Endodermal cell (in vitro differentiated cells): Measurements from ENCODE around the gene ATG9B. TPM values are rescaled to one million over a fixed set of nuclear protein-coding genes. Genes with fewer than 3 reads are reported as not detected.
A peak's percentile ranks its signal among the peaks of the same experiment; 100 is the strongest.

ENCODE experiments used
- DNase-seq: peaks from one replicate; pipeline ENCODE4 v3.0.0-alpha.2; 2017
- H3K27ac ChIP-seq: 2 replicates; pipeline ENCODE4 v1.5.1; 2013; ENCODE audit warnings: mild to moderate bottlenecking, low read depth, low read length, moderate library complexity
- H3K27me3 ChIP-seq: 2 replicates; pipeline ENCODE4 v1.6.1; 2013; ENCODE audit warnings: mild to moderate bottlenecking, low read length, moderate library complexity; ENCODE audit not compliant: insufficient read depth, control insufficient read depth, poor library complexity, severe bottlenecking
- H3K36me3 ChIP-seq: 2 replicates; pipeline ENCODE4 v1.7.0; 2013; ENCODE audit warnings: mild to moderate bottlenecking, low read length, moderate library complexity; ENCODE audit not compliant: control insufficient read depth, insufficient read depth
- H3K4me1 ChIP-seq: one replicate; pipeline ENCODE4 v1.7.0; 2013; ENCODE audit warnings: low read length; ENCODE audit not compliant: control insufficient read depth, insufficient read depth
- H3K4me3 ChIP-seq: 2 replicates; pipeline ENCODE4 v1.5.1; 2013; ENCODE audit warnings: mild to moderate bottlenecking, low read length, moderate library complexity
- H3K9ac ChIP-seq: 2 replicates; pipeline ENCODE4 v1.6.1; 2013; ENCODE audit warnings: mild to moderate bottlenecking, low read length, moderate library complexity; ENCODE audit not compliant: poor library complexity, severe bottlenecking; ENCODE audit errors: extremely low read depth
- H3K9me3 ChIP-seq: 2 replicates; pipeline ENCODE4 v1.6.1; 2013; ENCODE audit warnings: mild to moderate bottlenecking, low read length, moderate library complexity; ENCODE audit not compliant: control insufficient read depth
- H3K27ac Mint-ChIP-seq: 2 replicates; pipeline ENCODE4 v1.8.0; 2020; ENCODE audit warnings: mixed read lengths
- H3K27me3 Mint-ChIP-seq: 2 replicates; pipeline ENCODE4 v1.8.0; 2021; ENCODE audit warnings: mild to moderate bottlenecking, mixed read lengths; ENCODE audit not compliant: insufficient read depth
- H3K36me3 Mint-ChIP-seq: 2 replicates; pipeline ENCODE4 v1.8.0; 2020; ENCODE audit warnings: low read depth, mixed read lengths
- H3K4me1 Mint-ChIP-seq: 2 replicates; pipeline ENCODE4 v1.8.0; 2020; ENCODE audit warnings: mixed read lengths
- H3K4me3 Mint-ChIP-seq: 2 replicates; pipeline ENCODE4 v1.8.0; 2020; ENCODE audit warnings: mild to moderate bottlenecking, moderate library complexity, mixed read lengths
- H3K9me3 Mint-ChIP-seq: 2 replicates; pipeline ENCODE4 v1.8.0; 2020; ENCODE audit warnings: mild to moderate bottlenecking, mixed read lengths
- WGBS, 2 experiments: methylation state at CpG; one replicate each; pipeline versions ENCODE4 v1.1.5 to v1.1.7; 2013; ENCODE audit warnings: missing lambda C conversion rate in 2 of 2, mixed read lengths in 1 of 2; ENCODE audit not compliant: insufficient coverage in 1 of 2, insufficient read length in 1 of 2; 5-methylcytosine and 5-hydroxymethylcytosine counted together
- total RNA-seq, 2 donors: library from RNA; stranded (reverse); fragmentation: NEBNext Ultra II Directional in 1 of 2; extraction: Animal tissue kit (Norgen Biotek cat#: 25700) in 1 of 2; gene quantifications; 2 replicates in 1 of 2; 3 replicates in 1 of 2; pipeline ENCODE4 v1.2.1, GENCODE V29; 2021
- TF ChIP-seq, protein P1 (sequence below): fragments of 200-600 bp; sonication (generic); conservative IDR thresholded peaks from 2 replicates; pipeline ENCODE4 v1.5.0; 2021; ENCODE audit warnings: antibody characterized with exemption, mild to moderate bottlenecking

Gene ATG9B
- total RNA-seq, 2 donors from 2014 or later: 2.0 to 3.0 TPM

DNA sequence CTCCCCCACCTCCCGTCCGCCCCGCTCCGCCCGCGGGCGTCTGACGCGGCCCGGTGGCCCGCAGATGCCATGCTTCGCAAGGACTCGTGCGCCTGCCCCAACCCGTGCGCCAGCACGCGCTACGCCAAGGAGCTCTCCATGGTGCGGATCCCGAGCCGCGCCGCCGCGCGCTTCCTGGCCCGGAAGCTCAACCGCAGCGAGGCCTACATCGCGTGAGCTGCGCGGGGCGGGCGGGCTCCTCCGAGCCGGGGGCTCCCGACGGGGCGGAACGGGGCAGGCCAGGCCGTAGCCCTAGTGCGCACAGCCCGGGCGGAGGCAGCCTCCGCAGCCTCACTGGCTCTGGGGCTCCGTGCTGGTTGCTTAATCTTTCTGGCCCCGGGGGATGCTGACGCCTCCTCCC, 26.8 kb upstream of the ATG9B start:
- Histone ChIP-seq H3K9me3 (no peaks in the 10 kb centered on the region), H3K9ac (no peak overlapping the region), H3K27ac (no peak overlapping the region), H3K36me3 (no peaks in the 10 kb centered on the region), H3K4me1 (no peaks in the 10 kb centered on the region), H3K27me3 (peaks cover 27% of the 10 kb centered on the region), H3K4me3 (no peak overlapping the region)
- Mint-ChIP-seq H3K27ac (no peak overlapping the region), H3K36me3 (peaks cover 7% of the 10 kb centered on the region), H3K4me1 (no peaks in the 10 kb centered on the region), H3K27me3 (peaks cover 43% of the 10 kb centered on the region), H3K9me3 (no peaks in the 10 kb centered on the region), H3K4me3 (no peak overlapping the region)
- 5 to 7% methylated on average over 31 to 50 of the region's 50 CpGs for WGBS, 2 experiments
- TF ChIP-seq, protein P1, sequence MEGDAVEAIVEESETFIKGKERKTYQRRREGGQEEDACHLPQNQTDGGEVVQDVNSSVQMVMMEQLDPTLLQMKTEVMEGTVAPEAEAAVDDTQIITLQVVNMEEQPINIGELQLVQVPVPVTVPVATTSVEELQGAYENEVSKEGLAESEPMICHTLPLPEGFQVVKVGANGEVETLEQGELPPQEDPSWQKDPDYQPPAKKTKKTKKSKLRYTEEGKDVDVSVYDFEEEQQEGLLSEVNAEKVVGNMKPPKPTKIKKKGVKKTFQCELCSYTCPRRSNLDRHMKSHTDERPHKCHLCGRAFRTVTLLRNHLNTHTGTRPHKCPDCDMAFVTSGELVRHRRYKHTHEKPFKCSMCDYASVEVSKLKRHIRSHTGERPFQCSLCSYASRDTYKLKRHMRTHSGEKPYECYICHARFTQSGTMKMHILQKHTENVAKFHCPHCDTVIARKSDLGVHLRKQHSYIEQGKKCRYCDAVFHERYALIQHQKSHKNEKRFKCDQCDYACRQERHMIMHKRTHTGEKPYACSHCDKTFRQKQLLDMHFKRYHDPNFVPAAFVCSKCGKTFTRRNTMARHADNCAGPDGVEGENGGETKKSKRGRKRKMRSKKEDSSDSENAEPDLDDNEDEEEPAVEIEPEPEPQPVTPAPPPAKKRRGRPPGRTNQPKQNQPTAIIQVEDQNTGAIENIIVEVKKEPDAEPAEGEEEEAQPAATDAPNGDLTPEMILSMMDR: no peak
- DNase-seq: peak; percentile 96

DNA sequence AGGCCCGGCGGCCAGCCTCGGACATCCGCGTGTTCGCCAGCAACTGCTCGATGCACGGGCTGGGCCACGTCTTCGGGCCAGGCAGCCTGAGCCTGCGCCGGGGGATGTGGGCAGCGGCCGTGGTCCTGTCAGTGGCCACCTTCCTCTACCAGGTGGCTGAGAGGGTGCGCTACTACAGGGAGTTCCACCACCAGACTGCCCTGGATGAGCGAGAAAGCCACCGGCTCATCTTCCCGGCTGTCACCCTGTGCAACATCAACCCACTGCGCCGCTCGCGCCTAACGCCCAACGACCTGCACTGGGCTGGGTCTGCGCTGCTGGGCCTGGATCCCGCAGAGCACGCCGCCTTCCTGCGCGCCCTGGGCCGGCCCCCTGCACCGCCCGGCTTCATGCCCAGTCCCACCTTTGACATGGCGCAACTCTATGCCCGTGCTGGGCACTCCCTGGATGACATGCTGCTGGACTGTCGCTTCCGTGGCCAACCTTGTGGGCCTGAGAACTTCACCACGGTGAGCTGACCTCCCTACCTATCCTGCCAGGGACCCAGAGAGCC, 24.7 kb upstream of the ATG9B start:
- H3K9me3 Mint-ChIP-seq: no peaks in the 10 kb centered on the region
- no peaks in the 10 kb centered on the region for H3K36me3 ChIP-seq
- no peak overlapping the region for H3K9ac ChIP-seq
- no peaks in the 10 kb centered on the region for H3K4me1 Mint-ChIP-seq
- no peaks in the 10 kb centered on the region for H3K4me1 ChIP-seq
- H3K9me3 ChIP-seq: no peaks in the 10 kb centered on the region
- no peak overlapping the region for H3K4me3 Mint-ChIP-seq
- DNase-seq: no peak
- TF ChIP-seq, protein P1: no peak
- WGBS, 2 experiments: 93 to 94% methylated on average over 31 to 38 of the region's 38 CpGs
- H3K4me3 ChIP-seq: no peak overlapping the region
- no peak overlapping the region for H3K27ac Mint-ChIP-seq
- no peak overlapping the region for H3K27ac ChIP-seq
- peaks cover 39% of the 10 kb centered on the region for H3K27me3 Mint-ChIP-seq
- peaks cover 4% of the 10 kb centered on the region for H3K36me3 Mint-ChIP-seq
- peaks cover 20% of the 10 kb centered on the region for H3K27me3 ChIP-seq

DNA sequence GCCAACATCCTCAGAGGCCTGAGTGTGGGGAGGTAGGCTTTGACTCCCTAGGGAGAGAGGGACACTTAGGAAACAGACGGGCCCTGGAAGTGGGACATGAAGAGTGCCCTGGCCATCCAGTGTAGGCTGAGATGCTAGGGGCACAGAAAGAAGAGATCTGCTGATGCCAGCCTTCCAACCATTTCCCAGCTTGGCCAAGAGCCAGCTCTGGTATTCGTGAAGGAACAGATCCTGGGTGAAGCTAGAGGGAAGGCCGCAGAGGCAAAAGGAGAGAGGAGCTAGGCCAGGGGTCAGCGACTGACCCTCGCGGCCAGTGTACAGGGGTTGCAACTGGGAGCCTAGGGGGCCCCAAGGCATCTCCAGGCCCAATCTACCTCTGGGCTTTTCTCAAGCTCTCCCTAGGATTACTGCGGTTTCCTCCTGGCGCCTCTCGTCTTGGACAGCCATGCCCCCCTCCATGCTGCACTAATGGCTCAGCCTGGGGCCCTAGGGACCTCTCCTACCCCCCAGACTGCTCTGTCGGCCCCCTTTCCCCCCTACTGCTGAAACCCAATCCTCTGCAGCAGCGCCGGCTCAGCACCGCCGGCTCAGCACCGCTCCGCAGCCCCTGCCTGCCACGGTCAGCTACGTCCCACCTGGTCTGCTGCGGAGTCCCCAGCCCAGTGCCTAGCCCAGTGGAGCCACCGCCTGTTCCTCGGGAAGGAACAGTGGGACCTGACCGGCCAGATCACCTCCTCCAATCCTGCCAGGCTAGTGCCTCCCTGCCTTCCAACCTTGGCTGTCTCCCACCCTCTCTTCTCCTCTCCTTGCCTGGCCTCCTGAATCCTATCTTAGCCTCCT, 23.9 kb upstream of the ATG9B start, which contains the start of gene ASIC3:
Gene ASIC3 (plus strand): TSS at position 556 of the 840 bp plus-strand sequence. CDS start 355 bp downstream, outside the sequence.
- 87 to 91% methylated on average over 13 to 22 of the region's 22 CpGs for WGBS, 2 experiments
- Mint-ChIP-seq H3K27ac (no peak within 1 kb of the TSS), H3K27me3 (peaks cover 39% of the 10 kb centered on the region)

More for the DNA sequence above, 23.9 kb upstream of the ATG9B start, which contains the start of gene ASIC3:
- Mint-ChIP-seq H3K4me3 (no peak within 1 kb of the TSS), H3K36me3 (peaks cover 3% of the 10 kb centered on the region), H3K9me3 (no peaks in the 10 kb centered on the region), H3K4me1 (no peaks in the 10 kb centered on the region)
- Histone ChIP-seq H3K9me3 (no peaks in the 10 kb centered on the region), H3K4me1 (no peaks in the 10 kb centered on the region), H3K27me3 (peaks cover 20% of the 10 kb centered on the region), H3K9ac (no peak within 1 kb of the TSS), H3K36me3 (no peaks in the 10 kb centered on the region), H3K4me3 (no peak within 1 kb of the TSS), H3K27ac (no peak within 1 kb of the TSS)
- no peak for DNase-seq
- TF ChIP-seq, protein P1: no peak
